GM18520 (cell line): ENCODE results near the gene RANBP9.

Experiments
- ATAC-seq: cut with Tn5 transposase; IDR thresholded peaks from one replicate; pipeline ENCODE4 v1.9.1; 2021; ENCODE audit not compliant: unreplicated experiment

Gene RANBP9

DNA sequence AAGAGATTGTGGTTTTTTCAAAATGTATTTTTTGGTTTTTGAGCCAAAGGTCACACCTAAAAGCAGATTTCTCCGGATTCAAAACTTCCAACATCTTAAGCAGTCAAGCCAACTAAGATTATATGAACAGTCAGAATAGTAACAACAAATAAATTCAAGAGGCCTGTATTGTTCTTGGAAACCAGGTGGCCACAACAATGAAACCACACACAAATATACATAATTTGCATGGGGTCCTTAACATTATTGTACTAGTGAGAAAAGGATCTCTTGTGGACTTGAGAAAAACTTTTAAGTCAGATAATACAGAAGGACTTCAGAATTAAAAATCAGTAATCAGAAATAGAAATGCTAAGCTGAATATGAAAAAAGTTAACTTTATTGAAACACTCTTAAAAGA, 55.9 kb downstream of the RANBP9 start:
- no peak for ATAC-seq

- ATAC-seq = no peak
Observed at GRCh38 chr6:13654496-13654895, 57.1 kb downstream of the RANBP9 start.

- ATAC-seq = no peak
Observed at GRCh38 chr6:13653296-13653695, 58.3 kb downstream of the RANBP9 start.

- ATAC-seq = no peak
Observed at GRCh38 chr6:13649393-13649792, 62.2 kb downstream of the RANBP9 start.

DNA sequence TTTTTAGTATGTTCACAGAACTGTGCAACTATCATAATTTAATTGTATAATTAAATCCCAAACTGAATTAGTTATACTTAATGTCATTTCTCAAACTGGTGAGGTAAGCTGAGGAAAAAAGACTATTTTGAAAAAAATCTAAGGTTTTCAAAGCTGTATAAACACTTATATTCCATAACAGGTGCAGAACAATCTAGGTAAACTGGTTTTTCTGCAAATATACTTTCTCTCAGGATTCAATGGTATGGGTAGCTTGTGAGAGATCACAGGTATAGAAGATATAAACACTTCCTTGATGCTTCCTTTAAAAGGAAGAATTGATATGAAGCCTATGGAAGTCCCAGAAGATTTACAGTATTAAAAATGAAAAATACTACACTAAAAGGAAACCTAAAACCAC, 62.8 kb downstream of the RANBP9 start:
- no peak for ATAC-seq

DNA sequence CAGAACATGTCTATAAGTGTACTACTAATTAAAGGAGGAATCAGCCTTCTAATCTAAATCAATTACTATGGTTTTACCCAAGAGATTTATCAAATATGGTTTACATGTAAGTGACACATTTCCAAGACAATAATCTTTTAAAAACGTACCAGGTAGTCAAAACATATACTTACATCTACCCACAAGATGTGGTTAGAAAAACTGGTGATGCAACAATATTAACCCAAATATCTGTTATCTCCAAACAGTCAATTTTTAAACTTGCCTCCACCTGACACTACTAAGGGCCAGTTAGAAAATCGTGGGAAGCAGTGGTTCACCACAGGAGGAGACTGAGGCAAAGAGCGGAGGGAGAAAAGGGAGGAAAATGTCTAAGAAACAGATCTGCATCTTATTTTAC, 68.5 kb downstream of the RANBP9 start:
- ATAC-seq = no peak

- no peak for ATAC-seq
Observed at GRCh38 chr6:13641315-13641714, 70.3 kb downstream of the RANBP9 start.

DNA sequence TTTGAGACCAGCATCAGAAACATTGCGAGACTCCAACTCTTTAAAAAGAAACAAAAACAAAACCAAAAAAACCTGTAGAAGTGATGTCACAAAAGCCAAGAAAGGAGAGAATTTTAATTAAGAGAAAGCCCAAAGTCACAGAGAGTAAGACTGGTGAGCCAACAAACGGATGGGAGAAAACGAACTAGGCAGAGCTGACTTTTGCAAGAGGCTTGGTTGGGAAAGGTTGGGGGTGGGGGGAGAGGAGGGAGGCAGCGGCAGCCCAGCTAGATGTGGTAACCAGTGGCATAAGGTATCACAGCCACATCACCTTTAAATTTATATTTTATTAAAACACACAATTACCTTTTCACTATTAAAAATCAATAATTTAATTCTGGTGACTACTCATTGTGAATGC, 73.0 kb downstream of the RANBP9 start:
- ATAC-seq = no peak

DNA sequence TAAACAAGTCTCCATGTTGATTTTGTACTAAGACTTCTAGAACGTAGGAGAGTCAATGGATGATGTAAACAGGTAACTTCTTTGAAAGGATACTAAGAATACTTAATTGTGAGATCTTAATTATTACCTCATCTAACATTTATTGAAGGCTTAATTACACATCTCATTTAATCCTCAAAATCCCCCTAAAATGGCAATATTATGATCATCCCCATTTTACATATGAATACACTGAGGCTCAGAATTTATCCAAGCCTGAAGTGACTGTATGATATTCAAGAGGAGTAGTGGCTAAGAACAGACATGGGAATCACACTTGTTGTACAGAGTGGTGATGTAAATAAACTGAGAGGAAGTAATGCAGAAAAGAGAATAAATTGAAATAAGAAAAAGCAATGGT, 73.6 kb downstream of the RANBP9 start:
- no peak for ATAC-seq

- no peak for ATAC-seq
Observed at GRCh38 chr6:13635948-13636658, 75.5 kb downstream of the RANBP9 start.

GRCh38 chr6:13633343-13633742, 78.3 kb downstream of the RANBP9 start:
- ATAC-seq = no peak

- ATAC-seq = no peak
Observed at GRCh38 chr6:13630499-13630898, 81.1 kb downstream of the RANBP9 start.

DNA sequence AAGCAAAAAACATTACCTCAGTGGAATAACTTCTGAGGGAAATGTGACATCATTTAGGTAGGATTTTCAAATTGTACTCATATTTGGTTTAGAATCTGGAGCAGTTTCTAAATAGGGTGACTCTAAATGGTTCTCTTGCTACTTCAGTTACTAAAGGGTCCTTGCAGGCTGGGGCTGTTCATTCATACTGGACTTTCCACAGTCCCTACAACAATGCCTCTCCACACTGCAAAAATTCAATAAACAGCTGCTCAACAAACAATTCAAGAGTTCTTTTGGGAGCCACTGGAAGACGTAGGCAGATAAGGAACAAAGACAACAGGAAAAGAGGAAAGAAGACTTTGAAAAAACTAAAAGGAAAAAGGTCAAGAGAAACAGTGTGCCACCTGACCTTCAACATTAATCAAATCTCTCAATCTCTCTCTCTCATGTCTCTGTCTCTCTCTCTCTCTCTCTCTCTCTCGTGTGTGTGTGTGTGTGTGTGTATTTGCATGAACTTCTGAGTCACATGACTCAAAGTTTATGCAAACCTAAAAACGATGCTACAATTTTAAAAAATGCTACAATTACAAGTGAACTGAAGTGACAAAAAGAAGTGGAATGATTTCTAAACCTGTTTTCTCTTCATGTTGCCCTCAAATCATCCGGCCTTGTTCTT, 82.0 kb downstream of the RANBP9 start:
- no peak for ATAC-seq

DNA sequence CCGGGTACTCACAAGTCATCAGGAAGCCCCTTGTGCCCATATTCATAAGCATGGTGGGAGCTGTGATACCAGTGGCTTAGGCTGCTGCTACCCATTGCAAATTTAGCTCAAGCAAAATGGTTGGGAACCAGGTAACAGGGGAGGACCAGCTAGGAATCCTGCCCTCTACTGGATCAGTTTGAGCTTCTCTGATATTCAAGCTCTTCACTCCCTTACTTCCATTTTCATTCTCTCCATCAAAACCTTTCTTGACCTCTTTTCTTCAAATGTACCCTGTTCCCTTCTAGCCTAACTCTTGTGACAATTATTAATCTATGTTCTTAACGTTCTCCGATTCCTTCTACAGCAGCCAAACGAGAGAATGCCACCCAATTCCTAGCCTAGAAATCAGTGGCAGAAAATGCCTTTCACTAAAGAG, 86.8 kb downstream of the RANBP9 start:
- ATAC-seq = no peak

- ATAC-seq = no peak
Observed at GRCh38 chr6:13617066-13617465, 94.6 kb downstream of the RANBP9 start.

- ATAC-seq = no peak
Observed at GRCh38 chr6:13615792-13616120, 95.9 kb downstream of the RANBP9 start.

DNA sequence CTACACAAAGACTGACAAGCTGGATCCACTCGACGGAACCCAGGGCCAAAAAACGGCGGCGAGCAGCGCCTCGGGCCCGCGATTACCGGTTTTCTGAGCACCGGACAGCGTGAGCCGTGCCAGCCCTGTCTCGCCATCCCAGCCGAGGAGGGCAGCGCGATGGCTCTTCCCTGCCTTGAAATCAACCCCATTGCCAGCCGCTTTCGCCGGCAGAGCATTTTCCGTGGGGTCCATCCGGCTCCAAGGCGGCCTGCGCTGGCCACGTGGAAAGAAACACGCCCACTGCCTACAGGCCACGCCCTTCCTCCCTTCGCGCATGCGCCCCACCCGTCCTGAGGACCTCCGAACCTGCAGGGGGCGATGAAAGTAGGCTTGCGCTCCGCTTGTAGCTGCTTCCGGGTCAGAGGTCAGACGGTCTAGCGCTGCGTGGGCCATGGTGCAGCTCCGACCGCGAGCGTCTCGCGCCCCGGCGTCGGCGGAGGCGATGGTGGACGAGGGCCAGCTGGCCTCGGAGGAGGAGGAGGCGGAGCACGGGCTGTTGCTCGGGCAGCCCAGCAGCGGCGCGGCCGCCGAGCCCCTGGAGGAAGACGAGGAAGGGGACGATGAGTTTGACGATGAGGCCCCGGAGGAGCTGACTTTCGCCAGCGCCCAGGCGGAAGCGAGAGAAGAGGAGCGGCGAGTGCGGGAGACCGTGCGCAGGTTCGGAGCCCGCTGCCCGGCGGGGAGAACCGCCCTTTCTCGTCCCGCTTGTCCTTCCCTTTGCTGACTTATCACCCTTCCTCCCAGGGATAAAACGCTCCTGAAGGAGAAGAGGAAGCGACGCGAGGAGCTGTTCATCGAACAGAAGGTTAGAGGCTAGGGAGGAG, 96.5 kb downstream of the RANBP9 start, which contains the start of gene NOL7:
TSS of gene NOL7 (plus strand) at position 410 of the 866 bp plus-strand sequence. CDS start at position 434, 24 bp downstream.
- ATAC-seq = peak; percentile 91

DNA sequence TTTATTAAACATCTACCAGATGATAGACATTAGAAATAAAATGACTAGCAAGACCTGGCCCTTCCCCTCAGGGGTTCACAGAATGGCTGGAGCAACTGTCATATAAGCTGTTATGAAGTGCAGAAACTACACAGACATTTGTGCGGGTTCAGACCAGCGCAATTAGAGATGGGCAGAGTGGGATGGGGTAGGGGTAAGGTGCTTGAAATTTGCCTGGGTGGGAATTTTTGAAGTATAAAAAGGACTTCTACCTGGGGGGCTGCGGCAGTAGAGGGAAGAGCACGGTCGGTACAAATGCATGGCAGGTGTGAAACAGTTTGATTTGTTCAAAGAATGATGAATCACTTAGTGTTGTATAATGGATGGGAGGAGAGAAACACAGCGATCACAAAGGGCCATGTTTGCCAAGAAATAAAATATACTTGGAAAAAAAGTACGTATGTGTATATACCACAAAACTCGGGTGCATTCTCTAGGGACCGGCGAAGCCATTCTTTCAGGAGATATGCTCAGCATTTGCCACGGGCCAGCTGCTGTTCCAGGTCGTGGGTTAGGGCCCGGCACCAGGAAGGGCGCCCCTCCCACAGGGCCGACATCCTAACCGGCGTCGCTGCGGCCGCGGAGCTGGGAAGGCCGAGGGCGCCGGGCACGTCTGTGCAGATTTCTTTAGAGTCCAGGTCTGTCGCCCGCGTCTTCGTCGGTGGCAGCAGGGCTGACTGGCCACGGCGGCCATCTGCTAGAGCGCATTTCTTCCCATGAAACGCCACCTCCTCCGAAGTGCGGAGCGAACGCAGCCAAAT, 97.3 kb downstream of the RANBP9 start:
- no peak for ATAC-seq

GRCh38 chr6:13613029-13613594, 98.5 kb downstream of the RANBP9 start:
- ATAC-seq = no peak

- ATAC-seq = no peak
Observed at GRCh38 chr6:13611715-13612114, 99.9 kb downstream of the RANBP9 start.

DNA sequence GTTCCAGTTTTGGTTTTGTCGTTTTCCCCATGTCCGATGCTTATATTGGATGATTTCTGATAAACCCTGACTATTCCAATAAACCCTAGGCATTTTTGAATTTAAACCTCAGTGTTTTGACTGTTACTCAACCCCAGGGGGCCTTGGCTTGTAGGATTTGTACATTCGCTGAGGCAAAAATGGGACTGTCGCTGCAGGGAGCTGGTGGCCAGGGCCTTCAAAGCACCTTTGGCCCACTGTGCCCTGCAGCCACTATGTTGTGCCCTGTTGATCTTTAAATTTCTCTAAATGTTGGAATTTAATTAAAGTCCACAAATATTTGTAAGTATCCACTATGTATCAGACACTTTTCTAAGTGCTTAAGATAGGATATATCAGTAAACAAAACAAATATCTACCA, 106.0 kb downstream of the RANBP9 start:
- ATAC-seq = no peak
